ENCODE results near the gene ANXA2R. TPM values are rescaled to one million over a fixed set of nuclear protein-coding genes. Genes with fewer than 3 reads are reported as not detected.

ANXA2R gene
- total RNA-seq, 1 experiment from 2014 or later, result 0.20 TPM

GRCh38 chr5:43042176-43042625, 2.1 kb upstream of the ANXA2R start:
- no peak overlapping the region for H2AK5ac ChIP-seq (ENCODE audit: insufficient read length, low read length)
- TF ChIP-seq, protein P1, sequence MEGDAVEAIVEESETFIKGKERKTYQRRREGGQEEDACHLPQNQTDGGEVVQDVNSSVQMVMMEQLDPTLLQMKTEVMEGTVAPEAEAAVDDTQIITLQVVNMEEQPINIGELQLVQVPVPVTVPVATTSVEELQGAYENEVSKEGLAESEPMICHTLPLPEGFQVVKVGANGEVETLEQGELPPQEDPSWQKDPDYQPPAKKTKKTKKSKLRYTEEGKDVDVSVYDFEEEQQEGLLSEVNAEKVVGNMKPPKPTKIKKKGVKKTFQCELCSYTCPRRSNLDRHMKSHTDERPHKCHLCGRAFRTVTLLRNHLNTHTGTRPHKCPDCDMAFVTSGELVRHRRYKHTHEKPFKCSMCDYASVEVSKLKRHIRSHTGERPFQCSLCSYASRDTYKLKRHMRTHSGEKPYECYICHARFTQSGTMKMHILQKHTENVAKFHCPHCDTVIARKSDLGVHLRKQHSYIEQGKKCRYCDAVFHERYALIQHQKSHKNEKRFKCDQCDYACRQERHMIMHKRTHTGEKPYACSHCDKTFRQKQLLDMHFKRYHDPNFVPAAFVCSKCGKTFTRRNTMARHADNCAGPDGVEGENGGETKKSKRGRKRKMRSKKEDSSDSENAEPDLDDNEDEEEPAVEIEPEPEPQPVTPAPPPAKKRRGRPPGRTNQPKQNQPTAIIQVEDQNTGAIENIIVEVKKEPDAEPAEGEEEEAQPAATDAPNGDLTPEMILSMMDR (conservative IDR thresholded peaks at IDR 0.05), result peak; percentile 33
- H3K4me3 Mint-ChIP-seq, result peak overlapping the region; percentile 56 to 75
- peaks cover 45 to 53% of the 10 kb centered on the region in 2 experiments for H3K4me1 Mint-ChIP-seq
- no peak overlapping the region for H4K5ac ChIP-seq (ENCODE audit: insufficient read length, low read depth, low read length)
- no peaks in the 10 kb centered on the region; a peak in 1 of 5 replicates for H3K9me3 Mint-ChIP-seq
- peaks cover 75% of the 10 kb centered on the region for H3K27me3 ChIP-seq (ENCODE audit: insufficient read depth, low read length)
- no peak overlapping the region for H3K4ac ChIP-seq (ENCODE audit: low read depth, low read length)
- no peak overlapping the region for H2BK15ac ChIP-seq (ENCODE audit: low read depth, low read length)
- peaks cover 16% of the 10 kb centered on the region for H3K23me2 ChIP-seq (ENCODE audit: insufficient read length, low read depth, low read length, poor library complexity, severe bottlenecking)
- H3K4me1 ChIP-seq (ENCODE audit: insufficient read depth, low read length), result peaks cover 7% of the 10 kb centered on the region
- H3K27ac ChIP-seq (ENCODE audit: insufficient read length, low read depth, low read length), result no peak overlapping the region
- no peak overlapping the region for H3K18ac ChIP-seq (ENCODE audit: insufficient read length, low read depth, low read length)
- H2BK5ac ChIP-seq (ENCODE audit: insufficient read length, low read length), result no peak overlapping the region
- DNase-seq, result peak; percentile 66
- H3K9ac ChIP-seq (ENCODE audit: extremely low read depth, insufficient read length, low read length), result no peak overlapping the region
- no peak overlapping the region for H3K23ac ChIP-seq (ENCODE audit: insufficient read length, low read depth, low read length)
- no peaks in the 10 kb centered on the region for H4K20me1 ChIP-seq (ENCODE audit: control insufficient read depth, insufficient read depth, insufficient read length)
- WGBS (ENCODE audit: extremely low coverage, insufficient read length, low lambda C conversion rate), result no CpG with 5 or more reads among the region's 44 CpGs
- H4K91ac ChIP-seq (ENCODE audit: insufficient read length, low read depth, low read length), result no peak overlapping the region
- no peak overlapping the region for H2BK20ac ChIP-seq (ENCODE audit: low read depth, low read length, poor library complexity, severe bottlenecking)
- no peak overlapping the region for H4K8ac ChIP-seq (replicated peaks; ENCODE audit: insufficient read length, low read depth, low read length)
- peaks cover 93% of the 10 kb centered on the region for H3K27me3 Mint-ChIP-seq (ENCODE audit: low read depth)
- H3K56ac ChIP-seq (ENCODE audit: insufficient read length, low read depth, low read length), result no peak overlapping the region
- no peaks in the 10 kb centered on the region for H3K36me3 Mint-ChIP-seq (ENCODE audit: insufficient read depth in 1 of 3, low read depth in 3 of 3)
- H3K79me1 ChIP-seq (ENCODE audit: insufficient read depth, low read depth, low read length, poor library complexity, severe bottlenecking), result no peaks in the 10 kb centered on the region
- no peak overlapping the region for H2BK120ac ChIP-seq (ENCODE audit: low read depth, low read length, poor library complexity, severe bottlenecking)
- H2AFZ ChIP-seq (ENCODE audit: low read length), result no peak overlapping the region
- H3T11ph ChIP-seq (ENCODE audit: low read length), result no peak overlapping the region
- H3K14ac ChIP-seq (ENCODE audit: insufficient read depth, low read length), result no peak overlapping the region
- H3K79me2 ChIP-seq (ENCODE audit: insufficient read depth, low read length), result no peaks in the 10 kb centered on the region
- H3K9me3 ChIP-seq (ENCODE audit: control insufficient read depth, low read depth, low read length), result no peaks in the 10 kb centered on the region
- H2BK12ac ChIP-seq (ENCODE audit: insufficient read length, low read depth, low read length), result no peak overlapping the region
- H3K27ac Mint-ChIP-seq, result no peak overlapping the region
- peak overlapping the region; percentile 96 for H3K4me2 ChIP-seq (ENCODE audit: insufficient read depth, insufficient read length, low read length)

All from H9 (cell line).